DLD1 (cell line): ENCODE measurements around the gene MDC1.

ENCODE experiments used
- in situ Hi-C: cut with HindIII; loops from 2 replicates; pipeline ENCODE4 v1.10.0; 2017; ENCODE audit warnings: low sequenced_read_pairs

The MDC1 gene

DNA sequence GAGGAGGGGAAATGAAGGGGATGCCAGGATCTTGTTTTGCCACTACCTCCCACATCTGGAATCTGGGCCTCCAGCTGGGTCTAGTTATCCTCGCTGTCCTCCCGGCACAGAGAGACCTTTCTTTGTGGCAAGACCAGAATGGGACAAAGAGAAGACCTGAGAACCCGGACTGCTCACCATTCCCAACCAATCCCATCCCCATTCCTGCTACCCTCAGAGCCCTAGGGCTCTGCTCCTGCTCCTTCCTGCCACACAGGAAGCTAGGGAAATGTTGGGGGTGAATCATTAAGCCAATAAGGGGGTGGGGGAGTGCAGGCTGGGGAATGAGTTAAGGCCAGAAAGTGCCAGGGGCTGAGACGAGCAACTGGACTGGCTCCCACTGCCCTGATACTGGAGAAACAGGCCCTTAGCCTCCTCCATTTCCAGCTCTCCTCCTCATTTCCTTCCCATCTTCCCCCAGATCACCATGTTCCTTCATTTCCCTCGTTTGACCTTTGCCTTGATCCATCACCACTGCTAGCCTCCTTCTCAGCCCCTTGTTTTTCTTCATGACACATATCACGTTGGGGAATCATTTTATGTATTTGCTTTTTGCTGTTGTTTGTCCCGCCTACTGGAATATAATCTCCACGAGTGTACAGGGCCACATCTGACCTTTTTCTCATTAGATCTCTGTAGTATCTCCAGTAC lies 31.9 kb upstream of the MDC1 start:
- in situ Hi-C loops: loop anchor here (25.0 kb wide), 1 partner anchor 138 kb away; the partner anchor contains the start of gene DDR1

DNA sequence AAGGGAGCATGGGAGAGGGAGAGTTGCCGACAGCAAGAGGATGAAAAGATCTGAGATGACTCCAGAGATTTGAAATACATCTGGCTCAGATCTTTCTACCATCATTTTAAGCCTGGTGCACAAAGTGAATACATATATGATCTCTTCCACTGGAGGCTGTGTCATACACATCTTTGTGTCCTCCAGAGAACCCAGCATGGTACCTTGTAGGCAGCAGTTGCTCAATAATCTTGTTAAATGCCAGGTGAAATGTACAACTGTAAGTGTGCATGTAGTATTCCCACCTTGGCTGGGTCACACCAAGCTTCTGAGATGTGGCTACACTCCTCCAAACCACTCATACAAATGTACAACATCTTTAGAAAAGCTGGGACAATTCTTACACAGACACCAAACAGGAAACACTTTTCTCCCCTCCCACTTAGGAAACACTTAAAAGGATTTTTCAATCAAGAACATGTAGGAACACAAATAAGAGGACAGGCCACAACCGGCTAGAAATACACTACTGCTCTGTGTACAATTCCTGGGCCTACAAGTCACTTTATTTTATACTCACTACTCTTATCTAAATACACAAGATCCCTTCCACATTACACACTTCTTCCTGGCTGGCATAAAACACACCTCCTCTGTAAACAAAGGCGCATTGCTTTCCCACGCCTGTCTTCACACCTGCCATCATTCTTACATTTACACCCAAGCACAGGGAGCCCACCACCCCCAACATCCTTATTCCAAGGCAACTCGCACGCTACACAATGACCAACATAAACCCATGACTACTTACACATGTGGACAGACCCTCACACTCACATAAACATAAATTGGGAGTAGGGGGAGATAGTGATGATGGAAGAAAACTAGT lies 31.1 kb upstream of the MDC1 start:
- in situ Hi-C loops: loop anchor here (25.0 kb wide), 1 partner anchor 139 kb away; the partner anchor contains the start of gene DDR1

DNA sequence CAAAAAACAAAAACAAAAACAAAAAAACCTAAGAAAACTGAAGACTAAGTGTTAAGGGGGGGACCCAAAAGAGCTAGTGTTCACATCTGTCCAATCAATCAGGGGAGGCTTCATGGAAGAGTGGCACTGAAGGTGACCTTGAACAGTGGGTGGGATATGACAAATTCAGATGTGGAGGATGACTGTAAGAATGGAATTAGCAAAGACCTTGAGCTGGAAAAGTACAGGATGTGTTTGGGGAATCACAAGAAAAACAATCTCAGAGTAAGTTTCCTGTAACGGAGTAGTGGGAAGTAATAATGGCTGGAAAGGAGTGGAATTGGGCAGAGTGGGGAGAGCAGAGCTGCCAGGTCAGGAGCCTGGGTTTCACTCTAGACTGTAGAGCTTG lies 30.2 kb upstream of the MDC1 start:
- in situ Hi-C loops: loop anchor here (25.0 kb wide), 1 partner anchor 140 kb away; the partner anchor contains the start of gene DDR1

DNA sequence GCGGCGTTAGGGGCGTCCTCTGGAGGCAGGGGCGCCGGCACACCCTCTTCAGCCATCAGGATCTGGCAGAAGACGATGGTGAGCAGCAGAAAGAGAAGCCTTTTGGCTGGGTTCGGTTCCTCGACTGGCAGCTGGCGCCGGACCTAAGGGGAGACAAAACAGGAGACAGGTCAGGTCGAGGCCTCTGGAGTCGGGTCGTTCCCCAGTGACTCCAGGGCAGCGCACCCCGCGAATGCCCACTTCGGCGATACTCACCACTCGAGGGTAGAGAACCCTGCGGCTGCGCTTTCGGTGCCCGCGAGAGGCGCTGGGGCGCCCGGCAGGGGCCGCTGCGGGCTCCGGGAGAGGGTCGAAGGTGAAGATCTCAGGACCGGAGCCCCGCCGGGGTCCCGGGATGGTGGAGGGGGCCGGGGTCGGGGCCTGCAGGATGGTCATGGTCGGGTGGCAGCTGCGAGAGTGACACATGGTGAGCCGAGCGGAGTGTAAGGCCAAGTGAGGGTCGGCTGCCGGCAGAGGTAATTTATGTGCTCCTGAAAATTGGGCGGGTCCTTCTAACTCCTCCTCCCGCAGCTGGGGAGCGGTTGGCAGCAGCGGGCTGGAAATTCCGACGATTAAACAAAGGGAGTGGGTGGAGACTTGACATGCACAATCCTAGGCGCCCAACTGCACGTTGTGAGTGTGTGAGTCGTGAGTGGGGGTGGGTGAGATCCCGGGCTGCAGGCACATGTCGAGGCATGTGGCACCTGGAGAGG lies 27.1 kb upstream of the MDC1 start, which contains the start of gene IER3:
IER3 (minus strand) TSS at position 494 of the 752 bp plus-strand sequence; CDS start at position 465, 29 bp downstream.
- in situ Hi-C loops: loop anchor here (25.0 kb wide), 1 partner anchor 143 kb away; the partner anchor contains the start of gene DDR1

DNA sequence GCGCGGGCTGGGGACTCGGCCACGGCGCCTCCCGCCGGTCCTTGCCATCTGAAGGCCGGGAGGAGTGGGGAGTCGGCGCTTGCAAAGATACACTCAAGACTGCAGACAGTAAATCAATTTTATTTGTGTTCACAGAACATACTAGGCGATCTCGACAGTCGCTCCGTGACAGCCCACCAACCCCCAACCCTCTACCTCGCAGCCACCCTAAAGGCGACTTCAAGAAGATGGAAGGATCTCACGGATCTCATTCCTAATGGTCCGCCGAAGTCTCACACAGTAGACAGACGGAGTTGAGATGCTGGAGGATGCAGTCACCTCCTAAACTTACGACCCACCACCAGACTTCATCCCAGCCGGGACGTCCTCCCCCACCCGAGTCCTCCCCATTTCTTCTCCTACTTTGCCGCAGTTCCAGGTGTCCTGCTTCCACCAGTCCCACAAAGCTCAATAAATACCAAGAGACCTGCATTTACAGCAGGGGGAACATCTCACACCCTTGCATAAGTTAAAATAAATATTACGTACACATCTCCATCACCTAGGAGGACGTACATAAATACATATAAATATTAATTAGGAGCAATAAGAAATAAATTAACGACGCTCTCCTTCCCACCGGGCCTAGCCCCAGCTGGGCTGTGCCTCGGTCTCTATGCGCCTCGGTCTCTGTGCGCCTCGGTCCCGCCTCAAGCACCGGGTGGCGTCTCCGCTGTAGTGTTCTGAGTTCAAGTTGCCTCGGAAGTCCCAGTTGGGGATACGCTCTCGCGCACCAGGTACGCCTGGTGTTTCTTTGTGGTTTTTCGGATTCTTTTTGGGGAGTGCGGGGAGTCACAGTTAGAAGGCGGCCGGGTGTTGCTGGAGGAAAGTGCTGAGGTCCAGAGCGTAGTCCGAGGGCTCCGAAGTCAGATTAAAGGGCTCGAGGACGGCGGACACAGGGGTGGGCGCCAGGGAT lies 26.3 kb upstream of the MDC1 start:
- in situ Hi-C loops: loop anchor here (25.0 kb wide), 1 partner anchor 144 kb away; the partner anchor contains the start of gene DDR1

DNA sequence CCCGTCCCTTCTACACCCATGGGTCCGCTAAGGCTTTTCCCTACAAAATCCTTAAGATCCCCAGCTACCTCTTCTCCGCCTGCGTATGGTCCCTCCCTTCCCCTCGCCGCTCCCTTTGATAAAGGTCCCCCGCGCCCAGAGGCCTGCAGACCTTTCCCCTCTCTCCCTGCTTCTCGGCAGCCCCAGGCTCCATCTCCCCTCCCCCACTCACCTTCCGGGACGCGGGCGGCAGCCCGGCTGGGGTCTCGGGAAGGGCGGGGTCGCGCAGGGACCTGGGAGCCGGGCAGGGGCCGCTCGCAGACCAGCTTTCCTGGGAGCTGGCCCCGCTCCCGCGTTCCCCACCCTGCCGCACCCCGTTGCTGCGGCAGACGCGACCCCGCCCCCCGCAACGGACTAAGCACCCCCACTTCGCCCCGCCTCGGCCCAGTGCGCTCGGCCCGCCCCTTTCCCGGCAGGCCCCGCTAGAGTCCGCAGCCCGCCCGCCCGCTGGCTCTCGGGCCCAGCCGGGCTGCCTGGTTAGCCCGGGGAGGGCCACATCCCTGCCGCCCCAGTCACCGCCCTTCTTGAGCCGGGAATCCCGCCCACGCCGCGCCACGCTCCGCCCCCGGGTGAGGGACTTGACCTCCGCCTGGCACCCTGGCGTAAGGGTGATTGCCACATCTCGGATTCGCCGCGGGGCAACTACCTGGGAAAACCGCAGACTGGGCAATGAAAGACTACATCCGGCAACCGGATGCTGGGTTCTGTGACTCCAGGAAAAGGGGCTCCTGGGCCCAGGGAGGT lies 25.4 kb upstream of the MDC1 start, which contains the start of gene FLOT1:
FLOT1 (minus strand) TSS at position 372 of the 783 bp plus-strand sequence. CDS start 498 bp downstream, outside the sequence.
- in situ Hi-C loops: loop anchor here (25.0 kb wide), 1 partner anchor 145 kb away; the partner anchor contains the start of gene DDR1

DNA sequence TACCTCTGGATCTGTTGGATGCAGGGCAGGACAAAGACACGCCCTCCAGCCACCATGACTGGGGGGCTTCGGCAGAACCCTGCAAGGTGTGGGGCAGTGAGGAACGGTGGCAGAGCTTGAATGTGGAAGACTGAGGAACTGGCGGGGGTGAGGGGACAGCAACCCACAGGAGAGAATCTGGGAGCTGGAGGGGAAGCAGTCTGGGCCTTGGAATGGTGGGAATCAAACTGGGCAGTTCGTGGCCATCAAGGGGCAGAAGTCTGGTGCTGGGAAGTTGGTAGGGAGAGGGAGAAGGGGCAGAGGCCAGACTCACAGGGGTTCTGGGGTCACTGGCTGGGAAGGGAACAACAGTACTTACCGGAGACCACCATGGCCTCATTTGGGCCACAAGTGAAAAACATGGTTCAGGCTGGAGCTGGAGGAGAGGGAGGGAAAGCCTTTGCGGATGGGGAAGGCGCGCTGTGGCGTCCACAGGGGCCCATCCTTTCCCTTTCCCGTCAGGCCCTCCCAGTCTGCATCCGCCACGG lies 24.8 kb upstream of the MDC1 start:
- in situ Hi-C loops: loop anchor here (25.0 kb wide), 1 partner anchor 145 kb away; the partner anchor contains the start of gene DDR1

DNA sequence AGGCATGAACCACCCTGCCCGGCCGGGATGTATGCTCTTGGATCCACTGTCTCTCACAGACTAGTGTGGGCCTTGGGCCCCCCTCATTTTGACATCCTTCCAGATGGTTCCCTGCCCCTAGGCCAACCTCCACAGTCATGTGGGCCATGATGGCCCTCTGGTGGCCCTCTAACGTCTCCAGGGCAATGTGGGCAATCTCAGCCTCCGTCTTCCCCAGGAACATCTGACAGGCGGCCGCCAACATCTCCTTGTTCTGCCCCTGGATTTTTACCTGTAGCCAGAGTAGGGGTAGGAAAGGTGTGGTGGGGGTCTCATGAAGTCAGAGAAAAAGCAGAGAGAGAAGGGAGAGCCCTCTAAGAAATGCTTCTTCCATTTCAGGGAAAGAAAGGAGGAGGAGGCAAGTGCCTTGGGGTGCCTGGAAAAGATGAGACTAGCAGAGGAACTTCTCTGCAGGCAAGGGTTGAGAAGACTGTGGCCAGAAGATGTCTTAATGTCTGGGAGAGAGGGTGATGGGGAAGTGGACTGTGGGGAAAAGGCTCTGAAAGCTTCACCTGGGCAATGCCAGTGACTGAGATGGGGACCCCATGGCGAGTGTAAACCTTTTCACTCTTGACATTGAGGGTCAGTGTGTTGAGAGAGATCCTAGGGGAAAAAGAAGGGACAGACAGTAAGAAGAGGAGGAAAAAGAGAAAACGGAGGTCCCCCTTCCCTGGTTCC lies 24.1 kb upstream of the MDC1 start:
- in situ Hi-C loops: loop anchor here (25.0 kb wide), 1 partner anchor 146 kb away; the partner anchor contains the start of gene DDR1

DNA sequence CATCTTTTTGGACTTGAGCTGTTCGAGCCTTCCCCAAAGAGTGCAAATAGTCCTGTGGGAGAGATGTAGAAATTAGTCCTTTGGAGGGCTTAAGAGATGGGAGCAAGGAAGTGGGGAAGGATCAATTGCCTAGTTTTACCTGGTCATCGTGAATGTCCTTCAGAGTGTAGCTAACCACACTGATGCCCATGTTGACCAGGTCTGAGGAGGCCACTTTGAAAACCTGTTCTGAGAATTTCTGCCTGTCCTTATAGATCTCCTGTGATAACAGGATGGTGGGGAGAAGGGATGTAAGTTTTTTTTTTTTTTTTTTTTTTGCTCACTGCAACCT lies 23.4 kb upstream of the MDC1 start:
- in situ Hi-C loops: loop anchor here (25.0 kb wide), 1 partner anchor 147 kb away; the partner anchor contains the start of gene DDR1

DNA sequence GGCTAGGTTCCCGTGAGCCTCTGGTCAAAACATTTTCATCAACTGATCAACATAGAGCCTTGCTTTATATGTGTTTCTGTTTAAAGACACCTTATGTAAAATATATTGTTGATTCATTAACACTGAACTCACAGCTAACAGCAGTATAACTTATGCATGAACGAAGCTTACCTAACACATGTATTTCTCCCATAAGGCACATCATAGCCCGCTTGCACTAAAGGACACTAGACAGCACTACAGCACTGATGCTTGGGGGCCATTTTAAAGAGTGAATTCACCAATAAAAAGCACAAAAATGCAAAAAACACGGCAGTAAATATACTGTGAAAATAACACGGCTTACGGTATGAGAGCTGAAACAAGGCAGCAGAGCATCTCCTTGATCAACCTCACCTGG lies 21.5 kb upstream of the MDC1 start:
- in situ Hi-C loops: loop anchor here (25.0 kb wide), 1 partner anchor 149 kb away; the partner anchor contains the start of gene DDR1

DNA sequence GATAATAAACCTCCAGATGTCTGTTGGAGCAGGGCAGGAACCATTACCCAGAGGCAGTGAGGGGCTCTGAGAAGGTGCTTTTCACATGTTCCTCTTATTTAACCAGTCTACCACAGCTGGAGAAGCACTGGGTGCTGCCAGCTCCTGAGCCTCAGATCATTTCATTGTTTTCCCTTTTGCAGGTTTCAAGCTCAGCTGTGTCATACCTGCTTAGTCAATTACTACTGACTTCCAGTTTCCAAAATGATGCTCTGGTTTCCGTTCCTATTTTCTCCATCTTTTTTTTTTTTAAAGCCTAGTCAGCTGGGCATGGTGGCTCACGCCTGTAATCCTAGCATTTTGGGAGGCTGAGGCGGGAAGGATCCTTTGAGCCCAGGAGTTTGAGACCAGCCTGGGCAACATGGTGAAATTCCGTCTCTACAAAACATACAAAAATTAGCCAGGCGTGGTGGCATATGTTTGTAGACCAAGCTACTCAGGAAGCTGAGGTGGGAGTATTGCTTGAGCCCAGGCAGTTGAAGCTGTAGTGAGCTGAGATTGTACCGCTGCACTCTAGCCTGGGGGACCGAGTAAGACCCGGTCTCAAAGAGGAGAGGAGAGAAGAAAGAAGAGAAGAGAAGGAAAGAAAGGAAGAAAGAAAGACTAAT lies 18.7 kb upstream of the MDC1 start:
- in situ Hi-C loops: loop anchor here (25.0 kb wide), 1 partner anchor 152 kb away; the partner anchor contains the start of gene DDR1

DNA sequence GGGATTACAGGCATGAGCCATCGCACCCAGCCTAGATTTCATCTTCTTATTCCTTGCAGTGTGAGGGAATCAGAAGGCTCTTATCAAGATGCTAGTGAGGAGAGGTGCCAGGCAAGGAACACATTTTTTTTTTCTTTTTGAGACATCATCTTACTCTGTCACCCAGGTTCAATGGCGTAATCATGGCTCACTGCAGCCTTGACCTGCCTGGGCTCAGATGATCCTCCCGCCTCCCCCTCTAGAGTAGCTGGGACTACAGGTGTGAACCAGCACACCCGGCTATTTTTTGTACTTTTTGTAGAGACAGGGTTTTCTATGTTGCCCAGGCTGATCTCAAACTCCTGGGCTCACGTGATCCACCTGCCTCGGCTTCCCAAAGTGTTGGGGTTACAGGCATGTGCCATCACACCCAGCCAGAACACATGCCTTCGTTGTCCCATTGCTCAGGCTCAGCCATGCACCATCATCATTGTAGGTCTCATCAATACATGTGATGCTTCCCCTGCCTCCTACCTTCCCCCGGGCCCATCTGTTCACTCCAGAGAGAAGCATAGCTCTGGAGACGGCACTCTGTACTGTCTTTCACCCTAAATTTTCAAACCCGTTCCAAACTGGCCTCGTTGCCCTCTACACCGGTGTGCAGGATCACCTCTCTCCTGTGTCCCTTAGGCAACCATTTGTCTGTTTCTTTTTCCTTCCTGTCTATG lies 15.3 kb upstream of the MDC1 start:
- in situ Hi-C loops: loop anchor here (25.0 kb wide), 1 partner anchor 155 kb away; the partner anchor contains the start of gene DDR1

DNA sequence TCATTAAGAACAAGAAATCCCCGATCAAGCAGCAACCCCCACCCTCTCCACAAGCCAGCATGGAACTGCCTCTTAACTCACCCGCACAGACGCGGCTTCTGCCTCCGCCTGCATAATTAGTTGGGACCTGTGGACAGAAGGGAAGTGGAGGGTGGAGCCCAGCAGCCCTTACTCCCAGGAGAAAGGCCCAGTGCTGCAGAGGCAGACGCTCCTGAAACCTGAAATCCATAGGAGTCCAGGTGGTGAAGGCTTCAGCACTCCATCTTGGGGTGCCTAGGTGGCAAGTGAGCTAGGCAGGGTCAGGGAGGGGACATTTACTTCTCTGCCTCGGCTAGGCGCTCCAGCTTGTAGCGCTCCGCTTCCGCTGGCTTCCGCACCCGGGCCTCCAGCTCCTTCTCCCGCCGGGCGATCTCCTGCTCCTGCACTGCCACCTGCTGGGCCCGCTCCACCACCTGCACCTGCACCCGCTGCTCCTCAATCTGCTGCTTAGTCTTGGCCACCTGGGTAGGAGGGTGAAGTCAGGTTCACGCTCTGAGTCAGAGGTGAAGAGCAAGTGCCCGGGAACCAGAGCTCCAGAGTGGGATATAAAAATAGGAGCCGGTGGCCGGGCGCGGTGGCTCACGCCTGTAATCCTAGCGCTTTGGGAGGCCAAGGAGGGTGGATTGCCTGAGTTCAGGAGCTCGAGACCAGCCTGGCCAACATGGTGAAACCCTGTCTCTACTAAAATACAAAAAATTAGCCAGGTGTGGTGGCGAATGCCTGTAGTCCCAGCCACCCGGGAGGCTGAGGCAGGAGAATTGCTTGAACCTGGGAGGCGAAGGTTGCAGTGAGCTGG lies 13.7 kb upstream of the MDC1 start:
- in situ Hi-C loops: loop anchor here (25.0 kb wide), 1 partner anchor 156 kb away; the partner anchor contains the start of gene DDR1

DNA sequence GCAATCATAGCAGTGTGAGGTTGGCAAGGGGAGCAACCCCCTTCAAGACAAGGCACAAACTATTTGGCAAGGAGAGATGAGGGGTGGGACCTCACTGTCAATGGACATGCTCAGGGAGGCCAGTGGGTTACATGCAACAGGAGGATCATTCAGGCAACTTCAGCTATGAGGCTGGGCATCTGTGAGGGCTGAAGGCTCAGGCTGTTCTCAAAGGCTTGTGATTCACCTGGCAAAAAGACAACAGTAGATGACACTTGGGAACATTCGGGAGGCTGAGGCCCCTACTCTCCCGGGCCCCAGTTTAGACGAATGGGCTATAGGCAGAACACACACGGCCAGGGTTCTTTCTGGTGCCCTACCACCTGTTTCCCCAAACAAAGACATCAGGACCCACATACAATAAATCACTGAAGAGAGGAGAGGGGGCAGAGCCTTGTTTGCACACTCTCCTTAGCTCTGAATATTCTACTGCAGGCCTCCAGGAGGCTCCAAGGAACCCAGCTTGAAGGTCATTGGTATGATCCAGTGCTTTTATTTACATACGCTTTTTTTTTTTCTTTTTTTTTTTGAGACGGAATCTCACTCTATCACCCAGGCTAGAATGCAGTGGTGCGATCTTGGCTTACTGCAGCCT lies 11.0 kb upstream of the MDC1 start:
- in situ Hi-C loops: loop anchor here (25.0 kb wide), 1 partner anchor 159 kb away; the partner anchor contains the start of gene DDR1
